Kidney (tissue), 14 donors: ENCODE results near the gene ARHGEF6. TPM values are rescaled to one million over a fixed set of nuclear protein-coding genes. Genes with fewer than 3 reads are reported as not detected.
A peak's percentile ranks its signal among the peaks of the same experiment; 100 is the strongest.

ENCODE experiments used
- DNase-seq, 5 donors: peaks; one replicate each; pipeline ENCODE4 v3.0.0-alpha.2; 2013 to 2020
- FAIRE-seq: peaks from 2 replicates; lab custom pipeline; 2012; peaks lifted over from hg19 to GRCh38; lab: Jason Lieb, UNC
- H3K27ac ChIP-seq, 2 donors: one replicate each; pipeline ENCODE4 v1.7.0; 2013; ENCODE audit warnings: low read depth in 2 of 2, low read length in 2 of 2, inconsistent platforms in 1 of 2
- H3K27me3 ChIP-seq: one replicate; pipeline ENCODE4 v1.7.1; 2013; ENCODE audit warnings: low read length, inconsistent platforms; ENCODE audit not compliant: control insufficient read depth, insufficient read depth
- H3K36me3 ChIP-seq, 3 donors: one replicate each; pipeline versions ENCODE4 v1.7.0 to v1.7.1; 2013; ENCODE audit warnings: low read length in 3 of 3, control low read depth in 1 of 3, inconsistent platforms in 1 of 3; ENCODE audit not compliant: insufficient read depth in 3 of 3, control insufficient read depth in 2 of 3
- H3K4me1 ChIP-seq, 3 donors: one replicate each; pipeline versions ENCODE4 v1.7.0 to v1.7.1; 2013; ENCODE audit warnings: low read length in 3 of 3, inconsistent platforms in 1 of 3, low read depth in 1 of 3; ENCODE audit not compliant: control insufficient read depth in 2 of 3, insufficient read depth in 2 of 3
- H3K4me3 ChIP-seq, 3 donors: one replicate each; pipeline versions ENCODE4 v1.7.0 to v1.8.1; 2013; ENCODE audit warnings: low read length in 3 of 3, control low read depth in 1 of 3, inconsistent platforms in 1 of 3
- H3K9ac ChIP-seq, 3 donors: one replicate each; pipeline versions ENCODE4 v1.7.0 to v1.7.1; 2013; ENCODE audit warnings: low read length in 3 of 3, control low read depth in 1 of 3, inconsistent platforms in 1 of 3
- H3K9me3 ChIP-seq, 3 donors: one replicate each; pipeline versions ENCODE4 v1.7.0 to v1.7.1; 2013; ENCODE audit warnings: low read length in 3 of 3, control low read depth in 1 of 3, inconsistent platforms in 1 of 3; ENCODE audit not compliant: control insufficient read depth in 2 of 3, insufficient read depth in 1 of 3
- CTCF ChIP-seq: IDR thresholded peaks from 3 replicates; pipeline ENCODE4 v1.5.1; 2012; ENCODE audit warnings: mild to moderate bottlenecking, moderate library complexity, borderline replicate concordance; ENCODE audit not compliant: insufficient read depth; ENCODE audit errors: extremely low read depth
- intact Hi-C: fragments of 100-400 bp; cut with DNase I; formaldehyde crosslinking; loops from one replicate; pipeline ENCODE4 v1.11.1; 2022
- polyA plus RNA-seq: library from polyadenylated mRNA; stranded (reverse); fragments of 350-450 nt; fragmentation: Illumina TruSeq; extraction: RNeasy Lipid Tissue Mini Kit (QIAGEN cat#74804); gene quantifications from one replicate; pipeline ENCODE4 v1.2.3, GENCODE V29; 2014; ENCODE audit warnings: low read depth, low replicate concordance; ENCODE audit not compliant: insufficient read depth
- total RNA-seq: library from RNA; stranded (reverse); fragmentation: NEBNext Ultra II Directional; extraction: Animal tissue kit (Norgen Biotek cat#: 25700); gene quantifications from one replicate; pipeline ENCODE4 v1.2.1, GENCODE V29; 2021
- donor health status: control.
- donor health status: control.
- donor health status: control.
- donor health status: control.
- donor health status: control.
- donor health status: DM: yes; HTN: yes; CAD: no.
- donor health status: Normal renal cell carcinoma (clear cell type).

ARHGEF6 gene
- total and polyA plus RNA-seq, 2 donors from 2014 or later = 4.1 to 15.8 TPM

GRCh38 chrX:136781180-136781797 is 557 bp upstream of the ARHGEF6 start:
- Histone ChIP-seq H3K27ac (peak overlapping the region in 1 of 2 donors; percentile 23), H3K9me3 (no peaks in the 10 kb centered on the region), H3K36me3 (no peaks in the 10 kb centered on the region), H3K27me3 (no peaks in the 10 kb centered on the region), H3K4me1 (no peaks in the 10 kb centered on the region), H3K9ac (no peak overlapping the region), H3K4me3 (peak overlapping the region; percentile 6 to 55 (median 42))
- no peak for FAIRE-seq
- DNase-seq = peak in 1 of 5 donors; percentile 28
- intact Hi-C loops = no loop called here
- TF ChIP-seq CTCF = no peak

GRCh38 chrX:136780241-136780640 is 491 bp downstream of the ARHGEF6 start:
- intact Hi-C loops = no loop called here
- no peak for DNase-seq
- H3K4me3 ChIP-seq = peak overlapping the region; percentile 12 to 55 (median 42)
- H3K9ac ChIP-seq = no peak overlapping the region
- H3K4me1 ChIP-seq = no peaks in the 10 kb centered on the region
- no peaks in the 10 kb centered on the region for H3K9me3 ChIP-seq
- peak overlapping the region in 1 of 2 donors; percentile 28 for H3K27ac ChIP-seq
- H3K36me3 ChIP-seq = no peaks in the 10 kb centered on the region
- H3K27me3 ChIP-seq = no peaks in the 10 kb centered on the region
- no peak for TF ChIP-seq CTCF
- FAIRE-seq = no peak

GRCh38 chrX:136779346-136779781 is 1.4 kb downstream of the ARHGEF6 start:
- TF ChIP-seq CTCF = no peak
- Histone ChIP-seq H3K4me1 (no peaks in the 10 kb centered on the region), H3K27ac (peak overlapping the region in 1 of 2 donors; percentile 69), H3K36me3 (no peaks in the 10 kb centered on the region), H3K4me3 (peak overlapping the region in 2 of 3 donors; percentile 34 to 55), H3K9me3 (no peaks in the 10 kb centered on the region), H3K9ac (no peak overlapping the region), H3K27me3 (no peaks in the 10 kb centered on the region)
- DNase-seq (no peak), FAIRE-seq (no peak)
- intact Hi-C loops = no loop called here
